GM12878 (cell line): ENCODE data around the gene TTC39B.

ENCODE experiments used
- ATF7 ChIP-seq: fragments of 450-650 bp; IDR thresholded peaks from 2 replicates; pipeline ENCODE4 v1.6.1; 2016; ENCODE audit warnings: low read depth, mild to moderate bottlenecking
- EP300 ChIP-seq, 2 experiments: fragments of 150-350 bp in 1 of 2; IDR thresholded peaks; 2 replicates each; pipeline ENCODE4 v1.6.1; 2011 to 2012; ENCODE audit warnings: low read depth in 2 of 2, low read length in 2 of 2, borderline replicate concordance in 1 of 2, improper control_type of control experiment in 1 of 2, inconsistent platforms in 1 of 2; ENCODE audit not compliant: control insufficient read depth in 1 of 2
- PAX5 ChIP-seq: IDR thresholded peaks from 2 replicates; pipeline ENCODE4 v1.6.1; 2011; ENCODE audit warnings: low read depth, low read length, borderline replicate concordance
- RAD21 ChIP-seq: IDR thresholded peaks from 2 replicates; pipeline ENCODE4 v1.6.1; 2011; ENCODE audit warnings: mild to moderate bottlenecking, low read depth, low read length, moderate library complexity; ENCODE audit not compliant: insufficient read depth
- YY1 ChIP-seq: IDR thresholded peaks from 2 replicates; pipeline ENCODE4 v1.6.1; 2011; ENCODE audit warnings: low read depth, mild to moderate bottlenecking, low read length
- TF ChIP-seq, protein P1 (sequence below), 3 experiments: IDR thresholded peaks in 2 of 3; conservative IDR thresholded peaks in 1 of 3; 2 replicates each; pipeline ENCODE4 v1.5.1; 2011; ENCODE audit warnings: low read depth in 3 of 3, low read length in 3 of 3, mild to moderate bottlenecking in 3 of 3, control low read depth in 2 of 3, moderate library complexity in 2 of 3, inconsistent platforms in 1 of 3, mixed read lengths in 1 of 3; ENCODE audit not compliant: control insufficient read depth in 2 of 3, insufficient read depth in 1 of 3; ENCODE audit errors: extremely low read depth in 1 of 3
- TF ChIP-seq, protein P2 (sequence below): IDR thresholded peaks from 2 replicates; pipeline ENCODE4 v1.6.1; 2012; ENCODE audit warnings: mild to moderate bottlenecking, low read depth, low read length
- TF ChIP-seq, protein P3 (sequence below): IDR thresholded peaks from 2 replicates; pipeline ENCODE4 v1.6.1; 2012; ENCODE audit warnings: low read depth, low read length, improper control_type of control experiment

DNA sequence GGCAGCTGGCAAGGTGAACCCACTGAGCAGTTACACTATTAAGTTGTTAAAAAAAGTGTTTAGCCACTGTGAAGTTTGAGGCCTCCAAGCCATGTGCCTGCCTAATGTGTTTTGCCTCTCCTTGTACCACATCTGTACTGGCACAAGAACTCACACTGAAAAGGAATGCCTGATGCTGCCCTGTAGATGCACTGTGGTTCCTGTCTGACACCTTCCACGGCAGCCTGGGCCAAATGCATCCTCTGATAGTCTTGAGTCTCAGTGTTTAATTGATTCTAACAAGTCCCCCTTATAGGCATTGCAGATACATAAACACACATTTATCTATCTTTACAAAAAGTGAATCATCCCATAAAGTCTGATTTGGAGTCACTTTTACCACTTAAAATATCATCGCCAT lies 169.9 kb downstream of the TTC39B start:
- TF ChIP-seq, protein P1, sequence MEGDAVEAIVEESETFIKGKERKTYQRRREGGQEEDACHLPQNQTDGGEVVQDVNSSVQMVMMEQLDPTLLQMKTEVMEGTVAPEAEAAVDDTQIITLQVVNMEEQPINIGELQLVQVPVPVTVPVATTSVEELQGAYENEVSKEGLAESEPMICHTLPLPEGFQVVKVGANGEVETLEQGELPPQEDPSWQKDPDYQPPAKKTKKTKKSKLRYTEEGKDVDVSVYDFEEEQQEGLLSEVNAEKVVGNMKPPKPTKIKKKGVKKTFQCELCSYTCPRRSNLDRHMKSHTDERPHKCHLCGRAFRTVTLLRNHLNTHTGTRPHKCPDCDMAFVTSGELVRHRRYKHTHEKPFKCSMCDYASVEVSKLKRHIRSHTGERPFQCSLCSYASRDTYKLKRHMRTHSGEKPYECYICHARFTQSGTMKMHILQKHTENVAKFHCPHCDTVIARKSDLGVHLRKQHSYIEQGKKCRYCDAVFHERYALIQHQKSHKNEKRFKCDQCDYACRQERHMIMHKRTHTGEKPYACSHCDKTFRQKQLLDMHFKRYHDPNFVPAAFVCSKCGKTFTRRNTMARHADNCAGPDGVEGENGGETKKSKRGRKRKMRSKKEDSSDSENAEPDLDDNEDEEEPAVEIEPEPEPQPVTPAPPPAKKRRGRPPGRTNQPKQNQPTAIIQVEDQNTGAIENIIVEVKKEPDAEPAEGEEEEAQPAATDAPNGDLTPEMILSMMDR (IDR thresholded peaks at IDR 0.05 in 2 of 3, conservative IDR thresholded peaks at IDR 0.05 in 1 of 3; ENCODE audit: control insufficient read depth in 2 of 3, extremely low read depth in 1 of 3, insufficient read depth in 1 of 3, low read depth in 3 of 3, low read length in 3 of 3), result no peak
- TF ChIP-seq RAD21 (no peak), YY1 (no peak), PAX5 (no peak), EP300 (IDR thresholded peaks at IDR 0.05; ENCODE audit: borderline replicate concordance in 1 of 2, control insufficient read depth in 1 of 2, low read depth in 2 of 2, low read length in 2 of 2) (no peak), ATF7 (no peak)
- TF ChIP-seq, protein P2, sequence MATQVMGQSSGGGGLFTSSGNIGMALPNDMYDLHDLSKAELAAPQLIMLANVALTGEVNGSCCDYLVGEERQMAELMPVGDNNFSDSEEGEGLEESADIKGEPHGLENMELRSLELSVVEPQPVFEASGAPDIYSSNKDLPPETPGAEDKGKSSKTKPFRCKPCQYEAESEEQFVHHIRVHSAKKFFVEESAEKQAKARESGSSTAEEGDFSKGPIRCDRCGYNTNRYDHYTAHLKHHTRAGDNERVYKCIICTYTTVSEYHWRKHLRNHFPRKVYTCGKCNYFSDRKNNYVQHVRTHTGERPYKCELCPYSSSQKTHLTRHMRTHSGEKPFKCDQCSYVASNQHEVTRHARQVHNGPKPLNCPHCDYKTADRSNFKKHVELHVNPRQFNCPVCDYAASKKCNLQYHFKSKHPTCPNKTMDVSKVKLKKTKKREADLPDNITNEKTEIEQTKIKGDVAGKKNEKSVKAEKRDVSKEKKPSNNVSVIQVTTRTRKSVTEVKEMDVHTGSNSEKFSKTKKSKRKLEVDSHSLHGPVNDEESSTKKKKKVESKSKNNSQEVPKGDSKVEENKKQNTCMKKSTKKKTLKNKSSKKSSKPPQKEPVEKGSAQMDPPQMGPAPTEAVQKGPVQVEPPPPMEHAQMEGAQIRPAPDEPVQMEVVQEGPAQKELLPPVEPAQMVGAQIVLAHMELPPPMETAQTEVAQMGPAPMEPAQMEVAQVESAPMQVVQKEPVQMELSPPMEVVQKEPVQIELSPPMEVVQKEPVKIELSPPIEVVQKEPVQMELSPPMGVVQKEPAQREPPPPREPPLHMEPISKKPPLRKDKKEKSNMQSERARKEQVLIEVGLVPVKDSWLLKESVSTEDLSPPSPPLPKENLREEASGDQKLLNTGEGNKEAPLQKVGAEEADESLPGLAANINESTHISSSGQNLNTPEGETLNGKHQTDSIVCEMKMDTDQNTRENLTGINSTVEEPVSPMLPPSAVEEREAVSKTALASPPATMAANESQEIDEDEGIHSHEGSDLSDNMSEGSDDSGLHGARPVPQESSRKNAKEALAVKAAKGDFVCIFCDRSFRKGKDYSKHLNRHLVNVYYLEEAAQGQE, result no peak
- TF ChIP-seq, protein P3, sequence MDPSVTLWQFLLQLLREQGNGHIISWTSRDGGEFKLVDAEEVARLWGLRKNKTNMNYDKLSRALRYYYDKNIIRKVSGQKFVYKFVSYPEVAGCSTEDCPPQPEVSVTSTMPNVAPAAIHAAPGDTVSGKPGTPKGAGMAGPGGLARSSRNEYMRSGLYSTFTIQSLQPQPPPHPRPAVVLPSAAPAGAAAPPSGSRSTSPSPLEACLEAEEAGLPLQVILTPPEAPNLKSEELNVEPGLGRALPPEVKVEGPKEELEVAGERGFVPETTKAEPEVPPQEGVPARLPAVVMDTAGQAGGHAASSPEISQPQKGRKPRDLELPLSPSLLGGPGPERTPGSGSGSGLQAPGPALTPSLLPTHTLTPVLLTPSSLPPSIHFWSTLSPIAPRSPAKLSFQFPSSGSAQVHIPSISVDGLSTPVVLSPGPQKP, result no peak
